ENCODE results near the gene SDK1.

DNA sequence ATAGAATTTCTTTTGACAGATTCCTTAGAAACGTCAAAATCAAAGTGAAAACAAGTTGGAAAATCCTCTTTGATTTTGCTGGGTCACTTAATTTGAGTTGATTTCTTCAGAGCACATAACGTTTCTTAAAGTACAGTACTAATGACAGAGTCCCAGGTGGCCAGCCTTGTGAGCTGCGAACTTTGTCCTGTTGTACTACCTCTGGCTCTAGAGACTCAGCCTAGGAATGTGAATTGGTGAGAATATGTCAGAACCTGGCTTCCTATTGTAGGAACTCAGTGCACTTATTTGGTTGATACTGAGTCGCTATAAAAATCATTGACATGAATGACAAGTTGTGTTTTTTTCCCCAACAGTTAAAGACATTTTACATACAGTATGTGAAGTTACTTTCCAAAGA, 20.2 kb downstream of the SDK1 start:
- TF ChIP-seq, protein P1, sequence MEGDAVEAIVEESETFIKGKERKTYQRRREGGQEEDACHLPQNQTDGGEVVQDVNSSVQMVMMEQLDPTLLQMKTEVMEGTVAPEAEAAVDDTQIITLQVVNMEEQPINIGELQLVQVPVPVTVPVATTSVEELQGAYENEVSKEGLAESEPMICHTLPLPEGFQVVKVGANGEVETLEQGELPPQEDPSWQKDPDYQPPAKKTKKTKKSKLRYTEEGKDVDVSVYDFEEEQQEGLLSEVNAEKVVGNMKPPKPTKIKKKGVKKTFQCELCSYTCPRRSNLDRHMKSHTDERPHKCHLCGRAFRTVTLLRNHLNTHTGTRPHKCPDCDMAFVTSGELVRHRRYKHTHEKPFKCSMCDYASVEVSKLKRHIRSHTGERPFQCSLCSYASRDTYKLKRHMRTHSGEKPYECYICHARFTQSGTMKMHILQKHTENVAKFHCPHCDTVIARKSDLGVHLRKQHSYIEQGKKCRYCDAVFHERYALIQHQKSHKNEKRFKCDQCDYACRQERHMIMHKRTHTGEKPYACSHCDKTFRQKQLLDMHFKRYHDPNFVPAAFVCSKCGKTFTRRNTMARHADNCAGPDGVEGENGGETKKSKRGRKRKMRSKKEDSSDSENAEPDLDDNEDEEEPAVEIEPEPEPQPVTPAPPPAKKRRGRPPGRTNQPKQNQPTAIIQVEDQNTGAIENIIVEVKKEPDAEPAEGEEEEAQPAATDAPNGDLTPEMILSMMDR (IDR thresholded peaks at IDR 0.05) = no peak
- TF ChIP-seq SP1 (CRISPR knock-in tag; conservative IDR thresholded peaks at IDR 0.05) (no peak), ZNF263 (CRISPR knock-in tag; IDR thresholded peaks at IDR 0.05; ENCODE audit: low read depth) (no peak), ZBTB21 (CRISPR knock-in tag; IDR thresholded peaks at IDR 0.05; ENCODE audit: borderline replicate concordance) (no peak), ZNF232 (CRISPR knock-in tag; IDR thresholded peaks at IDR 0.05) (no peak), SMAD4 (CRISPR knock-in tag; IDR thresholded peaks at IDR 0.05) (no peak)

Measured in WTC11 (cell line).